Activated CD8-positive, alpha-beta memory T cell treated with anti-CD3 and anti-CD28 coated beads, Interleukin-2, amount 50 U/mL, for 1 hour (primary cell): ENCODE results near the gene C6orf15.

Source experiments
- DNase-seq: peaks from one replicate; pipeline ENCODE4 v3.0.0-alpha.2; 2020; ENCODE audit errors: extremely low read depth

Gene C6orf15

GRCh38 chr6:31107052-31107451 lies 5.3 kb downstream of the C6orf15 start:
- no peak for DNase-seq

GRCh38 chr6:31103136-31103535 lies 9.2 kb downstream of the C6orf15 start:
- no peak for DNase-seq

- DNase-seq, result no peak
These were observed 13.9 kb downstream of the C6orf15 start for GRCh38 chr6:31098449-31098938.

GRCh38 chr6:31096656-31097055 lies 15.7 kb downstream of the C6orf15 start:
- no peak for DNase-seq

GRCh38 chr6:31096215-31096614 lies 16.2 kb downstream of the C6orf15 start:
- DNase-seq, result no peak

- no peak for DNase-seq
These were observed 17.9 kb downstream of the C6orf15 start for GRCh38 chr6:31094389-31094881.

GRCh38 chr6:31092769-31093505 lies 19.4 kb downstream of the C6orf15 start:
- DNase-seq, result no peak

- no peak for DNase-seq
These were observed 20.1 kb downstream of the C6orf15 start for GRCh38 chr6:31092238-31092637.

- no peak for DNase-seq
These were observed 20.7 kb downstream of the C6orf15 start for GRCh38 chr6:31091680-31092079.

GRCh38 chr6:31090973-31091364 lies 21.4 kb downstream of the C6orf15 start:
- no peak for DNase-seq

- DNase-seq, result no peak
These were observed 22.0 kb downstream of the C6orf15 start for GRCh38 chr6:31090275-31090972.

- peak; percentile 66 for DNase-seq
These were observed 24.8 kb downstream of the C6orf15 start for GRCh38 chr6:31087494-31088089.

- DNase-seq, result no peak
These were observed 25.5 kb downstream of the C6orf15 start for GRCh38 chr6:31086788-31087440.

GRCh38 chr6:31083742-31084354 lies 28.5 kb downstream of the C6orf15 start:
- DNase-seq, result no peak

GRCh38 chr6:31081872-31082271 lies 30.5 kb downstream of the C6orf15 start:
- DNase-seq, result no peak

GRCh38 chr6:31079656-31080261 lies 32.6 kb downstream of the C6orf15 start:
- peak; percentile 33 for DNase-seq

GRCh38 chr6:31076611-31077010 lies 35.8 kb downstream of the C6orf15 start:
- no peak for DNase-seq

GRCh38 chr6:31075528-31075927 lies 36.8 kb downstream of the C6orf15 start:
- no peak for DNase-seq

GRCh38 chr6:31074401-31074800 lies 38.0 kb downstream of the C6orf15 start:
- no peak for DNase-seq

- no peak for DNase-seq
These were observed 41.6 kb downstream of the C6orf15 start for GRCh38 chr6:31070711-31071197.
